Activated CD8-positive, alpha-beta memory T cell treated with anti-CD3 and anti-CD28 coated beads, Interleukin-2, amount 50 U/mL, for 24 hours (primary cell): ENCODE results near the gene CNP.
"Not testable (repeated sequence)": the region's sequence is repeated elsewhere in the genome, so short reads cannot be mapped to it uniquely, and the experiment has no call there.

ENCODE experiments used
- DNase-seq: peaks from one replicate; pipeline ENCODE4 v3.0.0-alpha.2; 2020; ENCODE audit errors: extremely low read depth

The CNP gene

GRCh38 chr17:41966463-41967140, at the start of gene CNP:
CNP (plus strand) TSS chr17:41966795; CDS start chr17:41966885, 90 bp downstream.
- peak; percentile 77 for DNase-seq

DNA sequence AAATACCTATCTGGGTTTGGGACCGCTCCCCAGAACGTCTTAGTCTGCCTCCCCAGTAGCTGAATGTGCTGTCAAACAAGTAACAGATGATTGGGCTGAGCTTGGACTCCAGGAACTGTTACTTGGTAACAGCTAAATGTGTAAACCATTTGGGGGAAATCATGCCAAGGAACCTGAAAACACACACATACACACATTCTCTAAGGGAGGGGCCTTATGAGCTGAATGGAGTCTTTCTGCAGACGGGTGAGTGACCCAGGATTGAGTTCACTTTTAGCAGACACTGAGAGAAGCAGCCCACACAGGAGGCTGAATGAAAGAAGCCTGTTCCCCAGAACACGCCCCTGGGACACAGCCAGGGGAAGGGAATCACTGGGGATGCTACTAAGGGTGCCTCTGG, 49.4 kb upstream of the CNP start:
- DNase-seq = no peak

- DNase-seq = no peak
Measured at GRCh38 chr17:41917679-41918313, 48.8 kb upstream of the CNP start.

GRCh38 chr17:41918314-41919164, 48.1 kb upstream of the CNP start, which contains the start of gene ACLY:
ACLY (minus strand) TSS chr17:41918951; CDS start chr17:41913873, 5,078 bp downstream.
- peak; percentile 82 for DNase-seq

GRCh38 chr17:41919165-41919817, 47.3 kb upstream of the CNP start:
- no peak for DNase-seq

DNA sequence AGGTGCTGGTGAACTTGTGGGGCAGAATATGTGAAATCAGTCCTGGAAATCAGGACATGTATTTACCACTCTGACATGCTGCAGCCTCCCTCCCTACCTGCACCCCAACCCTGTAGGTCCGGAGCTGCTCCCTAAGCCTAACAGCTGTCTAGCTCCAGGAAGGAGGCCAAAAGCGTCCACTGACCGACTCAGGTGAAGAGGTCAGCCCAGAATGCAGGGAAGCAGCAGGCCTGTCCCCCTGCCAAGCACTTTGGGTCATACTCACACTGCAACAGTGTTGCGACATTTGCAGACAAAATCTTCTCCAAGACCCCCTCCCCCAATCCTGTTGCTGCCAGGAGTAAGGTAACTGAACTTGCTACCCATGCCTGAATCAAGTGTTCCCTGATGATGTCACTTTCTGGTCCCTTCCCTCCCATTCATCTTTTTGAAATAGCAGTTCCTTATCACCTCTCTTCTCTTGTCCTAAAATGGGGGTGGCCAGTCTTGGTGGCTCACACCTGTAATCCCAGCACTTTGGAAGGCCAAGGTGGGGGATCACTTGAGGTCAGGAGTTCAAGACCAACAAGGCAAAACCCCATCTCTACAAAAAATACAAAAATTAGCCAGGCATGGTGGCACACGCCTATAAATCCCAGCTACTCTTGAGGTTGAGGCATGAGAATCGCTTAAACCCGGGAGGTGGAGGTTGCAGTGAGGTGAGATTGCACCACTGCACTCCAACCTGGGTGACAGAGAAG, 46.6 kb upstream of the CNP start:
- no peak for DNase-seq

DNA sequence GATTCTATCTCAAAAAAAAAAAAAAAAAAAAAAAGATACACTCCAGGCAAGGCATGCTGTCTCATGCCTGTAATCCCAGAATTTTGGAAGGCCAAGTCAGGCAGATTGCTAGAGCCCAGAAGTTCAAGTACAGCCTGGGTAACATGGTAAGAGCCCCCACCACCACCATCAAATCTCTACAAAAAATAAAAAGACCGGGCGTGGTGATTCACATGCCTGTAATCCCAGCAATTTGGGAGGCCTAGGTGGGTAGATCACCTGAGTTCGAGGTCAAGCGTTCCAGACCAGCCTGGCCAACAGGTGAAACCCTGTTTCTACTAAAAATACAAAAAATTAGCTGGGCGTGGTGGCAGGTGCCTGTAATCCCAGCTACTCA, 46.0 kb upstream of the CNP start:
- DNase-seq = no peak

DNA sequence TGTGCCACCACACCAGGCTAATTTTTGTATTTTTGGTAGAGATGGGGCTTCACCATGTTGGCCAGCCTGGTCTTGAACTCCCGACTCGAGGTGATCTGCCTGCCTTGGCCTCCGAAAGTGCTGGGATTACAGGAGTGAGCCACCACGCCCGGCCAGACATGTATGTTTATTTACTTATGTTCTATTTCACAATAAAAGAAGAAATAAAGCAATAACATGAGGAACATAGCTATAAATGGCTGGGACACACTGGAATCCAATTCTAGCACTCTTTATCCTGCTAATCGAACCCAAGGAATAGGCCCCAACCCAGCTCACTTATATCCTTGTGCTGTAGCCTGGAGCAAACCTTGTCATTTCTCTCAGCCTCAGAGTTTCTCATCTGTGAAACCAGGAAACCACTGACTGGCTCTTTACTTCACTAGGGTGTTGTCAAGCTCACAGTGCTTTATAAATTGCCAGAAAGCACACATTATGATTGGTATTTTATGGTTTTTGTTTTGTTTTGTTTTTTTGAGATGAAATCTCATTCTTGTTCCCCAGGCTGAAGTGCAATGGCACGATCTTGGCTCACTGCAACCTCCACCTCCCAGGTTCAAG, 40.5 kb upstream of the CNP start:
- DNase-seq = no peak

DNA sequence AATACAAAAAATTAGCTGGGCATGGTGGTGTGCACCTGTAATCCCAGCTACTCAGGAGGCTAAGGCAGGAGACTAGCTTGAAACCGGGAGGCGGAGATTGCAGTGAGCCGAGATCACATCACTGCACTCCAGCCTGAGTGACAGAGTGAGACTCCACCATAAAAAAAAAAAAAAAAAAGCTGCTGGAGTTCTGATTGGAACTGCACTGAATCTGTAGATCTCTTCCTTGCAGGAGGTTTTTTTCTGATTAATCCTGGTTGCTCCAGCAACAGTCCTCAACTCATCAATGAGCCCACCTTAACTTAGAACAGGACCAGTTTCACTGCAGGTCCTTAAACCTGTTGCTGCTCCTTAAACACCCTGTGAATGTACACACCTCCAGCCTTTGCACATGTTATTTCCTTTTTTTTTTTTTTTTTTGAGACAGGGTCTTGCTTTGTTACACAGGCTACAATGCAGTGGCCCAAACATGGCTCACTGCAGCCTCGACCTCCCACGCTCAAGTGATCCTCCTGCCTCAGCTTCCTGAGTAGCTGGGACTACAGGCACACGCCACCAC, 37.8 kb upstream of the CNP start:
- no peak for DNase-seq

DNA sequence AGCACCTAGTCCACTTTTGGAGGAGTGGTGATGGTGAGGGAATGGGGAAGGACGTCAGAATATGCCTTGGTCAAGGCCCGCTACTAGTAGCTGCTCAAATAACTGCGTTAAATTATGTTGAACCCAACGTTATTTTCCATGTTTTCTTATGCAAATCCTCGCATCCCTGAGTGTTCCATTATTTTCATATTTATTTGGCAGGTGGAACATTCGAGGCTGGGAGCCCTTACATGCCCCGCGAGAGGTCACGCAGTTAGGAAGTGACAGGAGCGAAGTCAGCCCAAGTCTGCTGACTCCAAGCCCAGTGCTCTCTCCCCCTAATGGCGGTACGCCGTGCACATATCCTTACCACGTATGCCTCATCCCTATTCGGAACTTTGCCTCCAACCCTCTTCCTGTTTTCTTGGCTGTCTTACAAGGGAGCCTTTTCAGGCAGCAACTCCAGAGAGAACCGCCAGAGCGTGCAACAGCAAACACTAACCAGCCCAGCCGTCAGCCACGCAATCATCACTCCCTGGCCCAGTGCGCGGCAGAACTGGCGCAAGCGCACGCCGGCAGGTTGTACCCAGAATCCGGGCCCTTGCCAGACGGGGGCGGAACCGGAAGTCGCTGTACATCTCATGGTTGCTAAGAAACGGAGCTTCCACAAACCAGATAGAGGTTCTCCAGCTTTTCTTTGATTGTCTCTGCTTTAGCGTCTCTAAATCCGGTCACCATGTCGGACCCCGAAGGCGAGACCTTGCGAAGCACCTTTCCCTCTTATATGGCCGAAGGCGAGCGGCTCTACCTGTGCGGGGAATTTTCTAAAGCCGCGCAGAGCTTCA, 36.4 kb upstream of the CNP start, which contains the start of gene ODAD4:
Gene ODAD4, plus strand, starts transcription at position 609 of the 824 bp plus-strand sequence. Its CDS starts 107 bp downstream, at position 716.
- DNase-seq = peak; percentile 97

- DNase-seq = not testable (repeated sequence)
Measured at GRCh38 chr17:41930833-41931156, 35.8 kb upstream of the CNP start.

DNA sequence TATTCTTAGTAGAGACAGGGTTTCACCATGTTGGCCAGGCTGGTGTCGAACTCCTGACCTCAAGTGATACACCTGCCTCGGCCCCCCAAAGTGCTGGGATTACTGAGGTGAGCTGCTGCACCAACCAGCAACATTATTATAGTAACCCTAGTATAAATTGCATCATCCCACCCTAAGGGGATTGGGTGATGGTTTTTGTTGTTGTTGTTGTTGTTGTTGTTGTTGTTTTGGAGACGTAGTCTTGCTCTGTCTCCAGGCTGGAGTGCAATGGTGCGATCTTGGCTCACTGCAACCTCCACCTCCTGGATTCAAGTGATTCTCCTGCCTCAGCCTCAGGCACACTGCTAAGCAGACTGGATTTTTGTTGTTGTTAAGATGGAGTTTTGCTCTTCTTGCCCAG, 34.9 kb upstream of the CNP start:
- DNase-seq = not testable (repeated sequence)

GRCh38 chr17:41932816-41933389, 33.7 kb upstream of the CNP start:
- no peak for DNase-seq

- no peak for DNase-seq
Measured at GRCh38 chr17:41935641-41936040, 31.0 kb upstream of the CNP start.

DNA sequence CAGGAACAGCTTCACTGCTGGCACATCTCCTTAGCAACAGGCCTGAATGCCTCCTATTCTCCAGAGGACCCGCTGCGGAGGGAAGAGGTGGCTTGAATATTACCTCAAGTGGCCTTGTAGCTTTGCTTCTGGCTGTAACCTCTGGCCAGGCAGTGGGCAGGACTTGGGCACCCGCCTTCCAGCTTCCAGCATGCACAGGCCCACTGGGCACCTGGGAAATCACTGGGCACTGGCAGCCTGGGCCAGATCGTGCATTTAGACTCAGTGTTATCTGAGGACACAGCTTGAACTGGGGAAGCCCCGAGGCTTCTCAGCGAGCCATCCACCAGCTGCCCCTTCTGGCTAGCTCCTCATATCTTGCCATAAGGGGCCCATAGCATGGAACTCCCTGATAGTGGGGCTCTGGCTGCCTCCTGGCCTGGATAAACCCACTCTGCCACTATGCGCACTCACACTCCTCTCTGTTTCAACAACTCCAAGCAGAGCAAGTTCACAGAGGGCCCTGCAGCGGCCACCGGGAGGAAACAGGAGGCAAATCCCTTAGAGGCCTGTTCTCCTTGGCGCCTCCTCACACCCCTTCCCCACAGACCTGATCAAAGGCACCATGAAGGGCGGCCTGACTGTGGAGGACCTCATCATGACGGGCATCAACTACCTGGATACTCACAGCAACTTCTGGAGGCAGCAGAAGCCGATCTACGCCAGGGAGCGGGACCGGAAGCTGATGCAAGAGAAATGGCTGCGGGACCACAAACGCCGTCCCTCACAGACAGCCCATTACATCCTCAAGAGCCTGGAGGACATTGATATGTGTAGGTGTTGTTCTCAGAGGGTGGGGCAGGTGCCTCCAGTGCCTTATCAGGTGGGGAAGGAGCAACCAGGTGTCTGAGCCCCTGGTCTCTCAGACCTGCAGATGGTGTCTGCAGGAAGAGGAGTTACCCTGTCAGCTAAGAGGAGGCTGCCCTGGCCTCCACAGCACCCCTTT, 28.3 kb upstream of the CNP start:
- no peak for DNase-seq

- no peak for DNase-seq
Measured at GRCh38 chr17:41939044-41939692, 27.4 kb upstream of the CNP start.

DNA sequence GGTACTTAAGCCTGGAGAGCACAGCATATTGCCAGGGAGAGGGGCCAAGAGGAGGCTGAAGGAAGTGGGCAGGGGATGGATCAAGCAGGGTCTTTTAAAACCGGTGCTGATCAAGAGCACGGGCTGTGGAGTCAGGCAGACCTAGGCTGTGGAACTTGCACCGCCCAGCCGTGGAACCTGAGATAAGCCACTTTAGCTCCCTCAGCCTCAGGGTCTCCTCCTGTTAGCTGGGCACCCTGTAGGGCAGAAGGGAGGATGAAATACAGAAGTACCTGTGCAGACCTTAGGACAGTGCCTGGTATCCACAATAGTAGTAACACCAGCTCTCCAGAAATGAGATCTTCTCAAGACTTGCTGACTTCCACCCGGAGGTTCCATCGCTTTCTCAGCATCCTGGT, 26.9 kb upstream of the CNP start:
- no peak for DNase-seq

GRCh38 chr17:41941168-41941567, 25.4 kb upstream of the CNP start:
- DNase-seq = no peak
